ENCODE results near the gene FRAT2.
"Not testable (repeated sequence)": the region's sequence is repeated elsewhere in the genome, so short reads cannot be mapped to it uniquely, and the experiment has no call there.

Gene FRAT2

DNA sequence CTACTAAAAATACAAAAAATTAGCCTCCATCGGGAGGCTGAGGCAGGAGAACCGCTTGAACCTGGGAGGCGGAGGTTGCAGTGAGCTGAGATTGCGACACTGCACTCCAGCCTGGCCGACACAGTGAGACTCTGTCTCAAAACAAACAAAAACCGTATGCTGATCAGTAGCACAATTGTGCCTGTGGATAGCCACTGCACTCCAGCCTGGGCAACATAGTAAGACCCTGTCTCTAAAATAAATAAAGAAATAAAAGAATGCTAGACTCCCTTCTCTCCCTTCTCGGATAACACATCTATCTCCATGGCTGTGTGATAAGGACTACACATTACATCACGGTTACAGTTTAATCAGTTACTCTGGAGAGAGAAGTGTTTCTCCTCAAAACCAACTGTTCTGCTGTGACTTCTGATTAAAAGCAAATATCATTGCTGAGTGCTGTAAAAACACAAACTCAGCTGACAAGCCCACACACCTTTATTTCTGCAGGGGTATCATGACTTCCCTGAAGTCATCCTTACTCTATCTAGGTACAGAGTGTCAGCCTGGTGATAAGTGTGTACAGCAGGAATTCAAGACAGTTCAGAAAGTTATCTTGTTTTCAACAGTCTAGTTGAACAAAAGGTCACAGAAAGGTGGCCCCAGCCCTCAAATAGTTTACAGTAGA, 36.8 kb downstream of the FRAT2 start:
- no peak for DNase-seq (ENCODE audit: low read depth)

DNA sequence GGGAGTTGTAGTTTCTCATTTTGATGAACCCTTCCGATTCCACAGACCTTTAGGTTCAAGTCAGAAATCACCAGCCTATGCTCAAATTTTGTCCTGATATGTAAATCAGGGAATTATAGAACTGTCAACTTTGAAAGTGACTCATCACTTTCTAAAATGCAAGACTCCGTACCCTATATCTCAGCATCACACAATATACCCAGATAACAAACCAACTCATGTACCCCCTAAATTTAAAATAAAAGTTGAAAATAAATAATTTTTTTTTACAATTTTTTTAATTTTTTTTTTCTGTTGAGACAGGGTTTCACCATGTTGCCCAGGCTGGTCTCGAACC, 41.7 kb downstream of the FRAT2 start:
- DNase-seq (ENCODE audit: low read depth) = no peak
- H3K4me3 ChIP-seq (ENCODE audit: low read depth, low read length) = peak overlapping the region; percentile 6
- TF ChIP-seq, protein P1, sequence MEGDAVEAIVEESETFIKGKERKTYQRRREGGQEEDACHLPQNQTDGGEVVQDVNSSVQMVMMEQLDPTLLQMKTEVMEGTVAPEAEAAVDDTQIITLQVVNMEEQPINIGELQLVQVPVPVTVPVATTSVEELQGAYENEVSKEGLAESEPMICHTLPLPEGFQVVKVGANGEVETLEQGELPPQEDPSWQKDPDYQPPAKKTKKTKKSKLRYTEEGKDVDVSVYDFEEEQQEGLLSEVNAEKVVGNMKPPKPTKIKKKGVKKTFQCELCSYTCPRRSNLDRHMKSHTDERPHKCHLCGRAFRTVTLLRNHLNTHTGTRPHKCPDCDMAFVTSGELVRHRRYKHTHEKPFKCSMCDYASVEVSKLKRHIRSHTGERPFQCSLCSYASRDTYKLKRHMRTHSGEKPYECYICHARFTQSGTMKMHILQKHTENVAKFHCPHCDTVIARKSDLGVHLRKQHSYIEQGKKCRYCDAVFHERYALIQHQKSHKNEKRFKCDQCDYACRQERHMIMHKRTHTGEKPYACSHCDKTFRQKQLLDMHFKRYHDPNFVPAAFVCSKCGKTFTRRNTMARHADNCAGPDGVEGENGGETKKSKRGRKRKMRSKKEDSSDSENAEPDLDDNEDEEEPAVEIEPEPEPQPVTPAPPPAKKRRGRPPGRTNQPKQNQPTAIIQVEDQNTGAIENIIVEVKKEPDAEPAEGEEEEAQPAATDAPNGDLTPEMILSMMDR (IDR thresholded peaks at IDR 0.05; ENCODE audit: low read depth, low read length) = no peak
- TF ChIP-seq, protein P2, sequence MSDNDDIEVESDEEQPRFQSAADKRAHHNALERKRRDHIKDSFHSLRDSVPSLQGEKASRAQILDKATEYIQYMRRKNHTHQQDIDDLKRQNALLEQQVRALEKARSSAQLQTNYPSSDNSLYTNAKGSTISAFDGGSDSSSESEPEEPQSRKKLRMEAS (IDR thresholded peaks at IDR 0.05; ENCODE audit: low read depth, low read length) = no peak
- TF ChIP-seq MYC (IDR thresholded peaks at IDR 0.05; ENCODE audit: low read depth, low read length) = no peak
- no peak for TF ChIP-seq POLR2A (IDR thresholded peaks at IDR 0.05; ENCODE audit: extremely low read depth, insufficient read length)

More for the DNA sequence above, 36.8 kb downstream of the FRAT2 start:
- TF ChIP-seq MYC (IDR thresholded peaks at IDR 0.05; ENCODE audit: low read depth, low read length) (no peak), POLR2A (IDR thresholded peaks at IDR 0.05; ENCODE audit: extremely low read depth, insufficient read length) (no peak)
- TF ChIP-seq, protein P1 (IDR thresholded peaks at IDR 0.05; ENCODE audit: low read depth, low read length) = no peak
- TF ChIP-seq, protein P2 (IDR thresholded peaks at IDR 0.05; ENCODE audit: low read depth, low read length) = no peak
- no peak overlapping the region for H3K4me3 ChIP-seq (ENCODE audit: low read depth, low read length)

DNA sequence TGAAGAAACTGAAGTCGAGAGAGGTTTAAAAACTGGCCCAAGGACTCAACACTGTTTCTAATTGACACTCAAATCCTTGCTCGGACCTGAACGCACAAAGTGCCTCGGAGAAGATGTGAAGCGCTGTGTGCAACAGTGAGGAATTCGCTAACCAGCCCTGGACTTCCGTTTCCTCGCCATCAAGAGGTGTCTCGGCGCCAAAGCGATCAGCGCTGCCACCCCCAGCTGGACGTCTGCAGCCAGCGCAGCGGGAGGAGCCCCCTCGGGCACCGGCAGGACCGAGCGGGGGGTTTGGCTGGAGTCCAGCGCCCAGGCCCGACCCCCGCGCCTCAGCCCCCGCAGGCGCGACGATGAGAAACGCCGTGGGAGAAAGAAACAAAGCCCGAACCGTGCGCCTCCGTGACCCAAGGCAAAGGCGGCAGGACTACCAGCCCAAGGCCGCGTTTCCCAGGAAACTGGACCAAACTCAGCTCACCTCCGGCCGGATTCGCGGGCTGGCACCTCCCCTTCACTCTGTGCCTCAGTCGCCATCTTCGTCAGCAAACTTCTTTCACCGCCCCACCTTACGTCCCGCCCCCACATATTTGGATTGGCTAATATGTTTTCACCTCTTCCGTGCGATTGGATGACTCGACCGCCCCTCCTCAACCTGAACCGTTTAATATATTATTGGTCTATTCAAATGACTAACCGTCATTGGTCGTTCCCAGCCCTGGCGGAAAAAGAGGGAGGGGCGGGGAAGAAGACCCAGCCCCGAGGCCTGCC, 42.2 kb downstream of the FRAT2 start, which contains the start of gene ARHGAP19:
TSS of gene ARHGAP19 (minus strand) at position 541 of the 765 bp plus-strand sequence. CDS start at position 531, 10 bp downstream.
- H3K4me3 ChIP-seq (ENCODE audit: low read depth, low read length) = peak within 1 kb of the TSS; percentile 81
- TF ChIP-seq POLR2A (IDR thresholded peaks at IDR 0.05; ENCODE audit: extremely low read depth, insufficient read length) = peak; percentile 68
- TF ChIP-seq MYC (IDR thresholded peaks at IDR 0.05; ENCODE audit: low read depth, low read length) = peak; percentile 77
- TF ChIP-seq, protein P2 (IDR thresholded peaks at IDR 0.05; ENCODE audit: low read depth, low read length) = peak; percentile 59
- TF ChIP-seq, protein P1 (IDR thresholded peaks at IDR 0.05; ENCODE audit: low read depth, low read length) = no peak
- DNase-seq (ENCODE audit: low read depth) = peak; percentile 100

DNA sequence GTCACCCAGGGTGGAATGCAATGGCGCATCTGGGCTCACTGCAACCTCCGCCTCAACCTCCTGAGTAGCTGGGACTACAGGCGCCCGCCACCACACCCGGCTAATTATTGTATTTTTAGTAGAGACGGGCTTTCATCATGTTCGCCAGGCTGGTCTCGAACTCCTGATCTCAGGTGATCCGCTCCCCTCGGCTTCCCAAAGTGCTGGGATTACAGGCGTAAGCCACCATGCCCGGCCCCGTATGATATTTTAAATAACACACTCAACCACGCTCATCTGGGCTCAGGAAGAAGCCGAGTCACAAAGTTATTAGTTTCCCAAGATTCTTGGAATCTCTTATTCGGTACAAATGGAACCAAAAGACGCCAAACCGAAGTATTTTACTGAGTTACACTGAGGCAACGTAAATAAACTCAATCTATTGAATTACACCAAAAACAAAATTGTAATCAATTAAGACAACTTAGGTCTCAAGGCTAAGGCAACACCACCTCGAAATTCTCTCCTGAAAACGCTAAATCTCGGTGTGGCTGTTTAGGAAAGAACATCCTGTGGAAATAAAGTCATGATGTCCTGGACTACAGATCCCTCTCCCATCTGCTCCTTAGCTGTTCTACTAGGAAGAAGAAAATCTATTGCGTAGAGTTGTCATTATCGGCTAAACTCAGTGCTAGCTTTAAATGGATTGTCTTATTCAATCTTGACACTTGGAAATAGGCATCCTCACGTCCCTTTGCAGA, 43.0 kb downstream of the FRAT2 start:
- TF ChIP-seq MYC (IDR thresholded peaks at IDR 0.05; ENCODE audit: low read depth, low read length) (no peak), POLR2A (IDR thresholded peaks at IDR 0.05; ENCODE audit: extremely low read depth, insufficient read length) (no peak)
- TF ChIP-seq, protein P1 (IDR thresholded peaks at IDR 0.05; ENCODE audit: low read depth, low read length) = no peak
- TF ChIP-seq, protein P2 (IDR thresholded peaks at IDR 0.05; ENCODE audit: low read depth, low read length) = no peak
- no peak for DNase-seq (ENCODE audit: low read depth)
- H3K4me3 ChIP-seq (ENCODE audit: low read depth, low read length) = peak overlapping the region; percentile 81

DNA sequence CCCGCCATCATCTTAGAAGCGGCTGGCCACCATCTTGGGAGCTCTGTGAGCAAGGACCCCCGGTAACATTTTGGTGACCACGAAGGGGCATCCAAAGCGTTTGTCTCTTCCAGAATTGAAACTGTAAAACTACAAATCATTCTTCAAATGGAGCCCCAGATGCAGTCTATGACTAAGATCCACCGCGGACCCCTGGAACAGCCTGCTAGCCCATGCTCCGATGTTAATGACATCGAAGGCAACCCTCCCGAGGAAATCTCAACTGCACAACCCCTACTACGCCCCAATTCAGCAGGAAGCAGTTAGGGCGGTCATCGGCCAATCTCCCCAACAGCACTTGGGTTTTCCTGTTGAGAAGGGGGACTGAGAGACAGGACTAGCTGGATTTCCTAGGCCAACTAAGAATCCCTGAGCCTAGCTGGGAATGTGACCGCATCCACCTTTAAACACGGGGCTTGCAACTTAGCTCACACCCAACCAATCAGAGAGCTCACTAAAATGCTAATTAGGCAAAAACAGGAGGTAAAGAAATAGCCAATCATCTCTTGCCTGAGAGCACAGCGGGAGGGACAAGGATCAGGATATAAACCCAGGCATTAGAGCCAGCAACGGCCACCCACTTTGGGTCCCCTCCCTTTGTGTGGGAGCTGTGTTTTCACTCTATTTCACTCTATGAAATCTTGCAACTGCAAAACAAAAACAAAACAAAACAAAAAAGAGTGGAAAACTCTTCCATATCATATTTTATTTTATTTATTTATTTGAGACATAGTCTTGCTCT, 43.8 kb downstream of the FRAT2 start:
- H3K4me3 ChIP-seq (ENCODE audit: low read depth, low read length) = peak overlapping the region; percentile 81
- not testable (repeated sequence) for DNase-seq (ENCODE audit: low read depth)

DNA sequence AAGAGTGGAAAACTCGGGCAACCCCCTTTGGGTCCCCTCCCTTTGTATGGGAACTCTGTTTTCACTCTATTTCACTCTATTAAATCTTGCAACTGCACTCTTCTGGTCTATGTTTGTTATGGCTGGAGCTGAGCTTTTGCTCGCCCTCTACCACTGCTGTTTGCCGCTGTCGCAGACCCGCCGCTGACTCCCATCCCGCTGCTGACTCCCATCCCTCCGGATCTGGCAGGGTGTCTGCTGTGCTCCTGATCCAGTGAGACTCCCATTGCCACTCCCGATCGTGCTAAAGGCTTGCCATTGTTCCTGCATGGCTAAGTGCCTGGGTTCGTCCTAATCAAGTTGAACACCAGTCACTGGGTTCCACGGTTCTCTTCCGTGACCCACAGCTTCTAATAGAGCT, 44.5 kb downstream of the FRAT2 start:
- DNase-seq (ENCODE audit: low read depth); H3K4me3 ChIP-seq (ENCODE audit: low read depth, low read length): not testable (repeated sequence)
